ENCODE data around the gene DNAI1.

Gene DNAI1

DNA sequence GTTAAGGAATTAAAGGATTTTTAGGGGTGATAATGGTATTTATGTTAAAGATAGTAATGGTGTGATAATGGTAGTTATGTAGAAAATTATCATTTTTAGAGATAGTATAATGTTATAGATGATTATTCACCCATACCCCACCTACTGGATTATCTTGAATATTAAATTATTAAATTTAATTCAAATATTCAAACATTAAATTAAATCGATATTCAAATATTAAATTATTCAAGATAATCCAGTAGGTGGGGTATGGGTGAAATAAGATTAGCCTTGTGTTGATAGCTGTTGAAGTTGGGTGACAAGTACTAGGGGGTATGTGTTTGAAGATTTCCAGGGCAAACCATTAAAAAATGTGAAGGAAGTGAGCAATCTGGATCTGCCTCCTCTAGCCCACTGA, 15.8 kb upstream of the DNAI1 start:
- TF ChIP-seq ZFX (IDR thresholded peaks at IDR 0.05; ENCODE audit: borderline replicate concordance): no peak
- TF ChIP-seq, protein P1, sequence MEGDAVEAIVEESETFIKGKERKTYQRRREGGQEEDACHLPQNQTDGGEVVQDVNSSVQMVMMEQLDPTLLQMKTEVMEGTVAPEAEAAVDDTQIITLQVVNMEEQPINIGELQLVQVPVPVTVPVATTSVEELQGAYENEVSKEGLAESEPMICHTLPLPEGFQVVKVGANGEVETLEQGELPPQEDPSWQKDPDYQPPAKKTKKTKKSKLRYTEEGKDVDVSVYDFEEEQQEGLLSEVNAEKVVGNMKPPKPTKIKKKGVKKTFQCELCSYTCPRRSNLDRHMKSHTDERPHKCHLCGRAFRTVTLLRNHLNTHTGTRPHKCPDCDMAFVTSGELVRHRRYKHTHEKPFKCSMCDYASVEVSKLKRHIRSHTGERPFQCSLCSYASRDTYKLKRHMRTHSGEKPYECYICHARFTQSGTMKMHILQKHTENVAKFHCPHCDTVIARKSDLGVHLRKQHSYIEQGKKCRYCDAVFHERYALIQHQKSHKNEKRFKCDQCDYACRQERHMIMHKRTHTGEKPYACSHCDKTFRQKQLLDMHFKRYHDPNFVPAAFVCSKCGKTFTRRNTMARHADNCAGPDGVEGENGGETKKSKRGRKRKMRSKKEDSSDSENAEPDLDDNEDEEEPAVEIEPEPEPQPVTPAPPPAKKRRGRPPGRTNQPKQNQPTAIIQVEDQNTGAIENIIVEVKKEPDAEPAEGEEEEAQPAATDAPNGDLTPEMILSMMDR (IDR thresholded peaks at IDR 0.05): no peak
- H3K27ac ChIP-seq: no peak overlapping the region

- H3K27ac ChIP-seq: no peak overlapping the region
- no peak for TF ChIP-seq ZFX (IDR thresholded peaks at IDR 0.05; ENCODE audit: borderline replicate concordance)
- TF ChIP-seq, protein P1 (IDR thresholded peaks at IDR 0.05): no peak
Observed at GRCh38 chr9:34443533-34443932, 15.1 kb upstream of the DNAI1 start.

DNA sequence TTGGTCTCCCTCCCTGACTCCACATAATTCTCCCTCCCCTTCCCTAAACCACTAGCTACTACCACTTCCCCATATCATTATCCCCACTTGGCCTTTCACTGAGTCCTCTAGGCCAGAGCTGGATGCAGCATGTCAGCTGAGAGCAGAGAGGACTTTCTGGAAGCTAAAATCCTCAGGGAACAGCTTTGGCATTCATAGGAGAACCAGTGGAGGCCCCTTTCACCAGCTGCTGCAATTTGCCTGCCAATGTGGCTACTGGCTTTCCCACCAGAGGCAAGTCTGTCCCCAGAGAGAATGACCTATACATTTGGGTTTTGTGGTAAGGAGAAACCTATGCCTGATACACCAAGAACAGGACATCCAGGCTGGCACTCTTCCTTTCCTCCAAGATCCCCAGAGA, 14.6 kb upstream of the DNAI1 start:
- TF ChIP-seq ZFX (IDR thresholded peaks at IDR 0.05; ENCODE audit: borderline replicate concordance): no peak
- TF ChIP-seq, protein P1 (IDR thresholded peaks at IDR 0.05): no peak
- H3K27ac ChIP-seq: no peak overlapping the region

DNA sequence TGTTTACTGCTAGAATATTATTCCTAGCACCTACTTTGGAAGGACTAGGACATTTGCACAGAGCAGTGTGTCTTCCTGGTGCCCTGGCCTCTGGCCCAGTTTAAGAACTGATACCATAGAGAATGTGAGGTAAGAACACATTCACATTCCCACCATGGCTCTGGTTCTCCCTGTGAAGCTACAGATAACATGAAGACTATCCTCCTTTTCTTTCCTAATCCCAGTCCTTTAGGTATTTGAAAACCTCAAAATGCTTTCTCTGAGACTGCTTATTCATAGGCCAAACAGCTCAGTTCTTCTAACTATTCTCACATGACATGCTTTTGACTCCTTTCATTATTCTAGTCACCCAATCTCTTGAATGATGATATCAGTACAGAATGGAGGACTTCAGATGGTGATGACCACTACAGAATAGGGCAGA, 12.1 kb upstream of the DNAI1 start:
- no peak for TF ChIP-seq ZFX (IDR thresholded peaks at IDR 0.05; ENCODE audit: borderline replicate concordance)
- TF ChIP-seq, protein P1 (IDR thresholded peaks at IDR 0.05): no peak
- no peak overlapping the region for H3K27ac ChIP-seq

DNA sequence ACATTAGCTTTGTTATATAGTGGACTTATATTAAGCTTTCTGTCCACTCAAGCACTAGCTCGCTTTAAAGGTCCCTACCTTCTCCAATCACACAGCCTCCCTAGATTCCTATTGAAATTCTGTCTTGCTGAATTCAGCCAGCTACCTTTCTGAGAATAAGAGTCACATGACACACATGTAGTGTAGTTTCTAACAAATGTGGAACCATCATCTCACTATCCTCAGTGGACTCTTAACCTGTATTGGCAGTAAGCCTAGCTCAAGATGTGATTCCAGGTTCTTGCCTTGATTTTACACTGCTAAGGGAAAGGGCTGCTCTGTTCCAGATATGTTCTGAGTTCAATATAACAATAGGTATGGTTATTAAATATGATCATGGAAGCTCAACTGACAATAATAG, 11.7 kb upstream of the DNAI1 start:
- TF ChIP-seq ZFX (IDR thresholded peaks at IDR 0.05; ENCODE audit: borderline replicate concordance): no peak
- TF ChIP-seq, protein P1 (IDR thresholded peaks at IDR 0.05): no peak
- H3K27ac ChIP-seq: no peak overlapping the region

GRCh38 chr9:34450644-34451043, 8.0 kb upstream of the DNAI1 start:
- H3K27ac ChIP-seq: no peak overlapping the region
- TF ChIP-seq, protein P1 (IDR thresholded peaks at IDR 0.05): no peak
- TF ChIP-seq ZFX (IDR thresholded peaks at IDR 0.05; ENCODE audit: borderline replicate concordance): no peak

- TF ChIP-seq, protein P1 (IDR thresholded peaks at IDR 0.05): no peak
- TF ChIP-seq ZFX (IDR thresholded peaks at IDR 0.05; ENCODE audit: borderline replicate concordance): no peak
Observed at GRCh38 chr9:34451135-34451534, 7.5 kb upstream of the DNAI1 start.

More at GRCh38 chr9:34451135-34451534, 7.5 kb upstream of the DNAI1 start:
- H3K27ac ChIP-seq: no peak overlapping the region

Data from 22Rv1 (cell line).